OCI-M2 (cell line): ENCODE measurements around the gene SMPD4.
"Not testable (repeated sequence)": the region's sequence is repeated elsewhere in the genome, so short reads cannot be mapped to it uniquely, and the experiment has no call there.

Source experiments
- DNase-seq: peaks from one replicate; lab custom pipeline; 2025; ENCODE audit not compliant: unreplicated experiment; lab: John Stamatoyannopoulos, UW

Gene SMPD4

DNA sequence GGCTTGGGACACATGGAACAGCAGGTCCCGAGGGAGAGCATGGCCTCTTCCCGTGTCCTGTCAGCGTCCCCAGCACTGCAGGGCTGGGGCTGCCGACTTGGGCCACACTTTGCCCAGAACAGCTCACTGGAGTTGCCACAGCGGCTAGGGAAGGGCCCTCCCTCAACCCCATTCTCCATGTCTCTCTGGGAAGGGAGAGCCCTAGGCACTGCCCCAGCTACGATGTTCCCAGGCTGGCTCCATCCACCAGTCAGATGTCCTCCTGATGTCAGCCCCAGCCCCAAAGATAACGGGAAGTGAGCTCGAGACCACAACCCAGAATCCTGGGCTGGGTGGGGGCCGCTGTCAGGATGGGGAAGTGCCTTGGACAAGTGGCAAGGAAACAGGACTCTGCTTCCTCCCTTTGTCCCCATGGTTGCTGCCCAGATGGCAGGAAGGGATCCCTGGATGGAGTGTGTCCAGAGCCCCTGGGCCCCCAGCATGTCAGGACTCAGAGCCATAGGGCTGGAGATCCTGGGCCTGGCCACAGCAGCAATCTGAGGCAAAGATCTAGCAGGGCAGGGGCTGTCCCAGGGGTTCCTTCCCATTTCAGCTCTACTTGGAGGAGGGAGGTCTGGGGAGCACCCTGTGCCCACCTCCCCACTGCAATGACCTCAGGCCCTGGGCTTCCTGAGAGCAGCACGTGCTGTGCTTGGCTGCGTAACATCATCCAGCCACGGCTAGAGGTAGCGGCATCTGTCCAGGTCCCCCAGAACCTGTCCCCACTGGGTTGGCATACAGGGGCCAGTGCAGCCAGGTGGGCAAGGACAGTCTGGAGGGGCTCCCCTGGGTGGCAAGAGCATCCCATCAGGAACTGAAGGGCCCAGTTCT is 38.8 kb downstream of the SMPD4 start:
- not testable (repeated sequence) for DNase-seq

DNA sequence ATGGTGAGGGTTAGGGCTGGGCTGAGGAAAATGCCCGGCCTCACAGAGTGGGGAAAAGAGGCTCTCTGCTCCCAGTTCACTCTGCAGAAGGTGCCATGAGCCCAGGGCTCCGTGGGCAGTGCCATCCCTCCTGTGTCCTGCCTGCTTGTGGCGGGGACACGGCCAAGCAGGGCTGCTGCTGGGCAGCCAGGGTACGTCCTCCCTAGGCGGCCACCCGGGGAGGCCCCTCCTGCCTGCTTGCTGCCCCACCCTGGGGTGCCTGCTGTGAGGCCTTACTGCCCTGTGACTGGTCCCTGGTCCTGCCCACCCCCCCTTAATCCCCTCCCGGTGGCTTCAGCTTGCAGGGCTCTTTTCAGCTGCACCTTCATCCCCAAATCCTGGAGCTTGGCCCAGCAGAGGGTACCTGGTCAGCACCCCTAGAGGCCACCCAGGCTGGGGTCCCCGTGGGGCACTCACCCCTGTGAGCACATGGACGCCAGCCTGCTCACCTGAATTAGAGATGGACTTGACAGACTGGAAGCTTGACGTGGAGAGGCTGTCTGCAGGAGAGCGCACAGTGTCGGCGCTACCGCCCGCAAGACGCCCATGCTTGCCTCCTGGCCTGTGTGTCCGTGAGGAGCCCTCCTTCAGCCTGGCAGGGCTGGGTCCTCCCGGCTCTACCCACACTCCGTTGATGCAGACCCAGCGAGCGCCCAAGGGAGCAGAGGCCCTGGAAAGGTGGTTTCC is 39.6 kb downstream of the SMPD4 start:
- DNase-seq = not testable (repeated sequence)

DNA sequence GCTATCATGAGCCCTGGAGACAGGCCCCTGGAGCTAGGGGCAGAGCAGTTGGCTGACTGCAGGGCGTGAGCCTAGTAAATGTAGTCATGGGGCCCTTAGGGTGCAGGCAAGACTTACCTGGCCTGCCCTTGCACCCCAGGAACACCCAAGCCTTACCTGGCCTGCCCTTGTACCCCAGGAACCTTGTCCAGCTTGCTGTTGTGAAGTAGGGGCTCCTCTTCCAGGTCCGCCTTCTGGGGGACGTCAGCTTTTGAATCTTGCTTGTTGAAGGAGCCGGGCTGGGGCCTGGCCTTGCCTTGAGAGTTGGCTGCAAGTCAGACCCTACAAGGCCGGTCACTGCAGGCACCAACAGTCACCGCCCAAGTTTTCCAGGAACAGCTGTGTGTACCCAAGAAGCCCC is 40.4 kb downstream of the SMPD4 start:
- DNase-seq = not testable (repeated sequence)

GRCh38 chr2:130140516-130140915 is 40.9 kb downstream of the SMPD4 start:
- not testable (repeated sequence) for DNase-seq

DNA sequence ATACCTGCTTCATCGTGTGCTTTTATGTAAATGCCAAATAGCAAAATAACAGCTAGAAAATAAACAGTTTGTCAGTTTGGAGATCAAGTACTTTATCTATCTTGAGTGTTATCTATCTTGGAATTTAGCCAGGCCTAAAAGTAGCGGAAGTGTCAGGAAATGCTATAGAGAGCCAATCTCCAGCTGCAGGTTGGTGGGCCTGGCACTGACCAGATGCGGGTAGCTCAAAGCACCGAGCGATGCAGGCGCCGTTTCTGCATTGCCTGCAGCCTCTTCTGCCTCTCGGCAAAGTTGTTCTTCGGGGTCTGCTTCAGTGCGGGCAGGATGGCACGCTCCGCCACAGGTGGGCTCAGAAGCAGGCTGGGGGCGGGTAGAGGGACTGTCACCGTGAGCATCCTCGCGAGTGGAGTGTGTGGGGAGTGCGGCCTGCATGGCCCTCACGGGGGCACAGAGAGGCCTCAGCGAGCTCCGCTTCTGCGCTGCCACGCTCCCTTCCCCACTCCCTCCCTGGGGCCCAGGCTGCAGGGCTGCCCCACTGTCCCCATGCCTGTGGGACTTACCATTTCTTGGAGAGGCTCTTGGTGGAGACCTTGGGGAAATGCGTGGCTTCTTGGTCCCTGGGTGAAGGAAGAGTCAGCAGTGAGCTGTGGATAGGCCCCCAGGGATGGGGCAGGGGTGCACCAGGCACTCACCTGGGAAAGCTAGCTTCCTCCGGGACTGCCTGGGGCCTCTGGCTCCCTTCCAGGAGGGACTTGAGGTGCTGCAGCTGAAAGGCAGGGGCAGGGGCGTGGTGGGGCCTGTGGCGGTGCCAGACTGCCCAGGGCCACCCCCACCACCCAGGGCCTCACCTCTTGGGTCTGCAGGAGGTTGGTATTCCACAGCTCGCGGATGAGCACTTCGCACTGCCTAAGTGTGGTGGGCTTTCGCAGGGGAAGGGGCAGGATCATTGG is 41.8 kb downstream of the SMPD4 start:
- DNase-seq = not testable (repeated sequence)

GRCh38 chr2:130138841-130139251 is 42.6 kb downstream of the SMPD4 start:
- not testable (repeated sequence) for DNase-seq

DNA sequence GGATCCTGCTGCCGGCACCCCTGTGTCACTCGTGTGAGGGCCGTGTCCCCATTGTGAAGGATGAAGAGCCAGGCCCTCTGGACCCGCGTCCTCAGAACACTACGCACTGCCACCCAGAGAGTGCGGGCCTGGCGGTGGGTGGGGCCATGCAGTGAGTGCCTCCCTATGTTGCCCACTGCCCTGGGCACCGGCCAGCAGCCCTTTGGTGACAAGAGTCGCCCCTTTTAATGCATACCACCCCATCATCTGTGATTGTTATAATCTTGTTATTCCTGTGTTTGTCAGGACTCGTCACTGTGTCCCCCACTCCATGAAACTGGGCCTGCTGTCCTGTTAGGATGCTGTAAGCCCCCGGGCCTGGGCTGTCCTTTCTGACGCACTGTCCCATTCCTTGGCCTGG is 43.1 kb downstream of the SMPD4 start:
- DNase-seq = not testable (repeated sequence)

GRCh38 chr2:130137118-130137517 is 44.3 kb downstream of the SMPD4 start:
- DNase-seq = not testable (repeated sequence)

DNA sequence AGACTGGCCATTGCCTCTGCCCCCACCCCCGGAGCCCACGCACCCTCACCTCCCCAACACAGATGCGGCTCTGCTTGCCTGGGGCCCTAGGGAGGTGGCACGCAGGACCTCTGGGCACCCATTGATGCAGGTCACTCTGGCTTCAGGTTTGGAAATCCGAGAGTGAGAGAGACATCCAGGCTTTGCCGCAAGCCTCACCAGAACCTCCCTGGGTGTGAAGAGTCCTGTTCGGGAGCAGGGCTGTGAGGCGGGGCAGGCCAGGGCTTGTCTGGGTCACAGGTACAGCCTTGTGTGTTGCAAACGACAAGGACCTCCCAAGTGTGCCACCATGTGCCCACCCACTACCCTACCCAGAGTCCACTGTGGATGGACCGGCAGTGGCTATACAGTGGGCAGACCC is 44.9 kb downstream of the SMPD4 start:
- DNase-seq = not testable (repeated sequence)

DNA sequence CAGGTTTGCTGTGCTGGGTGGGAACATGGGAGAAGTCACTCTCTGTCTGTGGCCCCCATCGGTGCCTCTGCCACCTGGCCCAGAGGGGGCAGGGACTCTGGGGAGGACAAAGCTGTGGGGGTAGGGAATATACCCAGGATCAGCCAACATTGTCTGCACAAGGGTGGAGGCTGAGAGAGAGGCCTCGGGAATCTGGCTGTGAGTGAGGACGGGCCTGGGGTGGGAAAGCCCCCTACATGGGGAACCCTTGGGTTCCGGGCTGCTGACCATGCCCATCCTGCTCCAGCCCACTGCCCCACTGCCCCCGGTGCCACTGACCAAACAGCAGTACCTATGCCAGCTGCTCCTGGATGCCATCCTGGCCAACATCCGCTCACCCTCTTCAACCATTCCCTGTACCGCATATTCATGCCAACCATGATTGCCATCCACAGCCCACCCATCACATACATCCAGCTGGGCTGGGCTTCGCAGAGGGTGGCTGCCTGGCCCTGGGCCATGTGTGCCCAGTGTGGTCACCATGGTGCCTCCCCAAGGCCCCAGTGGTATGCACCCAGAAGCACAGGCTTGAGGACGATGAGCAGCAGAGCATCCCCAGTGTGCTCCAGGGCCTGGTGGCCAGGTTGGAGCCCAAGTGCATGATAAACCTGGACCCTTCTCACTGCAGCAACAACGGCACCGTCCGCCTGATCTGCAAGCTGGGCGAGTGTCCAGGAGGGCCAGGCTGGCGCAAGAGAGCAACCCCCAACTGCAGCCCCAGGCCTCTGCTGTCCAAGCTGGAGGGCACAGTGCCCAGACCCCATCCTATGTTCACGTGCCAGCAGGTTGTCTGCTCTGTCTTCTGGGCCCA is 45.5 kb downstream of the SMPD4 start:
- no peak for DNase-seq

- DNase-seq = not testable (repeated sequence)
These were observed 52.1 kb downstream of the SMPD4 start, which contains the start of gene POTEF for GRCh38 chr2:130129120-130129829. Gene POTEF, minus strand, starts transcription at chr2:130129222. Its CDS starts 8,707 bp downstream, at chr2:130120515.

DNA sequence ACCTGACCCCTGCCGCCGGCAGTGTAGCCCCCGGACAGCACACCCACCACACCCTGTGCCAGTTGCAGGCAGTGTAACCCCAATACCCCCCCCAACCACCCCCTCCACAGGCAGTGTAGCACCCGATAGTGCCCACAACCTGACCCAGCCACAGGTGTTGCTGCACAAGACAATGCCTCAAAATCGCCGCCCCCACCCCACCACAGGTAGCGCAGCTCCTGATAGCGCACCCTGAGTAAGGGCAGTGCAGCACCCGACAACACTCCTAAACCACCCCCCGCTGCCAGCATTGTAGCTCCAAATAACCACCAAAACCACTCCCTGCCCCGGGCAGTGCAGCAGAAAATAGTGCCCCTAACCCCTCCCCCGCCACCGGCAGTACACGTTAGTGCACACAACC is 52.9 kb downstream of the SMPD4 start:
- not testable (repeated sequence) for DNase-seq

GRCh38 chr2:130127726-130128125 is 53.7 kb downstream of the SMPD4 start:
- not testable (repeated sequence) for DNase-seq

GRCh38 chr2:130120924-130121323 is 60.5 kb downstream of the SMPD4 start:
- not testable (repeated sequence) for DNase-seq

DNA sequence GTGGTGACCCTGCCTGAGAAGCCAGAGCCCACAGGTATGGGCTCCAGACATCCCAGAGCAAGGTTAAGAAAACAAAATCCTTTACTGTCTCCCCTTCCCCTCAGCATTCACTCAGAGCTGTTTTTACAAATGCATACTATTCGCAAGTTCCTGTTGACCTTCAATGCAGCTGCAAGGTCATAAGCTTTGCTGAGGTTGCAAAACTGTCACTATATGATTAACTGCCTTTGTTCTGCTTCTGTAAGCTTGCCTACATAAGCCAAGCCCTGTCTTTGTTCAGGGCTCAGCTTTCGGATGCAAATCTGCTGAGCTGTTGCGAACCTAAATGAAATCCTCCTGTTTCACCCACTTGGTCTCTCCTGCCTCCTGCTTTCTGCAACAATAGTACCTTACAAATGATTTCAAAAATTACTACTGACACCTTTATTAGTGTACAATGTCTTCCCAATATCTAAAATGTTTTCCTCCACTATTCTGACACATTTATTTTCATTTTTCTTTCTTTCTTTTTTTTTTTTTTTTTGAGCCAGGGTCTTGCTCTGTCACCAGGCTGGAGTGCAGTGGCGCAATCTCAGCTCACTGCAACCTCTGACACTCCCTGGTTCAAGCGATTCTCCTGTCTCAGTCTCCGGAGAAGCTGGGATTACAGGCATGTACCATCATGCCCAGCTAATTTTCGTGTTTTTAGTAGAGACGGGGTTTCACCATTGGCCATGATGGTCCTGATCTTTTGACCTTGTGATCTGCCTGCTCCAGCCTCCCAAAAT is 78.6 kb downstream of the SMPD4 start:
- not testable (repeated sequence) for DNase-seq
